Measurements from ENCODE around the gene SLC26A9.

DNA sequence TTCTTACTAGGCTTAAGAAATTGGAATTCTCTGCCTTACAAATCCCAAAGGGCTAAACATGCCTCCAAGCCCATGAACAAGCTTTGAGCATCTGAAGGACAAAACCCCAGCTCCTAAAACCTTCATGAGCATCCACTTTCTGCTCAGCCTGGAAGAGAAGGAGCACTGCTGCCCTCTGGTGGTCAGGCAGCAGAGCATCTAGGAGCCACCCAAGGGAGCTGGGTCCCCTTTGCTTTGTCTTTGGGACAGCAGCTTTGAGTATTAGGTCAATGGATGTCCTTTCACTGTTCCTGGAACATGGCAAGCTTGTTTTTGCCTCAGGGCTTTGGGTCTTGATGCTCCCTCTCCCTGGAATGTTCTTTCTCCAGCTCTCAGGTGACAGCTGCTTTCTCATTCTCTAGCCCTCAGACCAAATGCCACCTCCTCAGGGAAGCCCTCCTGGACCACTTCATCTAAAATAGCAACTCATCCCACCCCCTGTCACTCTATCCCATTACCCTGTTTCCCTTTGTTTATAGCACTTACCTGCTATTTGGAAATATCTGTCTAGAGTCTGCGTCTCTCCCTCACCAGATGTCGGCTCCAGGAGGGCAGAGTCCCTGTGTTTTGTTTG lies 34.3 kb upstream of the SLC26A9 start:
- TF ChIP-seq POLR2AphosphoS5 (IDR thresholded peaks at IDR 0.05; ENCODE audit: low read depth, low read length) = no peak
- TF ChIP-seq POLR2A (IDR thresholded peaks at IDR 0.05; ENCODE audit: low read depth, low read length) = no peak
